ENCODE measurements around the gene UTS2B.

GRCh38 chr3:191327526-191327925, 2.8 kb downstream of the UTS2B start:
- TF ChIP-seq CTCF (conservative IDR thresholded peaks at IDR 0.05; ENCODE audit: low read depth, low read length), result no peak
- no peak for TF ChIP-seq EZH2 (IDR thresholded peaks at IDR 0.05; ENCODE audit: borderline replicate concordance, low read depth, low read length, poor library complexity, severe bottlenecking)

Data from A673 (cell line).